ENCODE results near the gene MRPL57.
A peak's percentile ranks its signal among the peaks of the same experiment; 100 is the strongest.
"Not testable (repeated sequence)": the region's sequence is repeated elsewhere in the genome, so short reads cannot be mapped to it uniquely, and the experiment has no call there.

The MRPL57 gene

GRCh38 chr13:21176982-21177284 lies 475 bp downstream of the MRPL57 start:
- TF ChIP-seq CTCF (IDR thresholded peaks at IDR 0.05; ENCODE audit: low read depth, low read length, missing control alignments): no peak
- no peak for DNase-seq
- no peaks in the 10 kb centered on the region for H3K27me3 ChIP-seq (replicated peaks)
- H3K4me3 ChIP-seq (ENCODE audit: low read depth, low read length): peak overlapping the region; percentile 90
- in situ Hi-C loops (cut with HindIII; ENCODE audit: low pct_ligation_motif_present, low sequenced_read_pairs): no loop called here
- H3K27ac ChIP-seq: peak overlapping the region; percentile 76
- H3K36me3 ChIP-seq (replicated peaks): no peaks in the 10 kb centered on the region

- Histone ChIP-seq H3K4me3 (ENCODE audit: low read depth, low read length) (no peak overlapping the region), H3K27ac (no peak overlapping the region), H3K27me3 (replicated peaks) (no peaks in the 10 kb centered on the region), H3K36me3 (replicated peaks) (no peaks in the 10 kb centered on the region)
- DNase-seq: no peak
- TF ChIP-seq CTCF (IDR thresholded peaks at IDR 0.05; ENCODE audit: low read depth, low read length, missing control alignments): no peak
- in situ Hi-C loops (cut with HindIII; ENCODE audit: low pct_ligation_motif_present, low sequenced_read_pairs): no loop called here
These were observed 5.2 kb downstream of the MRPL57 start for GRCh38 chr13:21181671-21182070.

GRCh38 chr13:21186410-21186809 lies 10.0 kb downstream of the MRPL57 start:
- H3K27me3 ChIP-seq (replicated peaks); H3K27ac ChIP-seq; DNase-seq; H3K4me3 ChIP-seq (ENCODE audit: low read depth, low read length); H3K36me3 ChIP-seq (replicated peaks); in situ Hi-C loops (cut with HindIII; ENCODE audit: low pct_ligation_motif_present, low sequenced_read_pairs): not testable (repeated sequence)

GRCh38 chr13:21194756-21195155 lies 18.3 kb downstream of the MRPL57 start:
- in situ Hi-C loops (cut with HindIII; ENCODE audit: low pct_ligation_motif_present, low sequenced_read_pairs); H3K27ac ChIP-seq; H3K4me3 ChIP-seq (ENCODE audit: low read depth, low read length); H3K36me3 ChIP-seq (replicated peaks); H3K27me3 ChIP-seq (replicated peaks): not testable (repeated sequence)
- DNase-seq: peak; percentile 45

GRCh38 chr13:21197606-21198225 lies 21.3 kb downstream of the MRPL57 start:
- H3K27me3 ChIP-seq (replicated peaks); H3K36me3 ChIP-seq (replicated peaks); H3K4me3 ChIP-seq (ENCODE audit: low read depth, low read length); DNase-seq; H3K27ac ChIP-seq; in situ Hi-C loops (cut with HindIII; ENCODE audit: low pct_ligation_motif_present, low sequenced_read_pairs): not testable (repeated sequence)

GRCh38 chr13:21198391-21198790 lies 21.9 kb downstream of the MRPL57 start:
- in situ Hi-C loops (cut with HindIII; ENCODE audit: low pct_ligation_motif_present, low sequenced_read_pairs); H3K36me3 ChIP-seq (replicated peaks); H3K4me3 ChIP-seq (ENCODE audit: low read depth, low read length); DNase-seq; H3K27me3 ChIP-seq (replicated peaks); H3K27ac ChIP-seq: not testable (repeated sequence)

- DNase-seq; H3K36me3 ChIP-seq (replicated peaks); H3K4me3 ChIP-seq (ENCODE audit: low read depth, low read length); H3K27me3 ChIP-seq (replicated peaks); H3K27ac ChIP-seq; in situ Hi-C loops (cut with HindIII; ENCODE audit: low pct_ligation_motif_present, low sequenced_read_pairs): not testable (repeated sequence)
These were observed 25.2 kb downstream of the MRPL57 start for GRCh38 chr13:21201456-21202190.

GRCh38 chr13:21202767-21203531 lies 26.5 kb downstream of the MRPL57 start:
- H3K27me3 ChIP-seq (replicated peaks): no peaks in the 10 kb centered on the region
- no peaks in the 10 kb centered on the region for H3K36me3 ChIP-seq (replicated peaks)
- H3K4me3 ChIP-seq (ENCODE audit: low read depth, low read length): no peak overlapping the region
- TF ChIP-seq CTCF (IDR thresholded peaks at IDR 0.05; ENCODE audit: low read depth, low read length, missing control alignments): no peak
- in situ Hi-C loops (cut with HindIII; ENCODE audit: low pct_ligation_motif_present, low sequenced_read_pairs): no loop called here
- peak; percentile 1 for DNase-seq
- H3K27ac ChIP-seq: no peak overlapping the region

Data from brain microvascular endothelial cell (primary cell).